GM21526 (cell line): Measurements from ENCODE around the gene NOSIP.

Experiments used
- ATAC-seq: cut with Tn5 transposase; IDR thresholded peaks from one replicate; pipeline ENCODE4 v1.9.1; 2021; ENCODE audit warnings: moderate library complexity; ENCODE audit not compliant: unreplicated experiment, low FRiP score

Gene NOSIP

DNA sequence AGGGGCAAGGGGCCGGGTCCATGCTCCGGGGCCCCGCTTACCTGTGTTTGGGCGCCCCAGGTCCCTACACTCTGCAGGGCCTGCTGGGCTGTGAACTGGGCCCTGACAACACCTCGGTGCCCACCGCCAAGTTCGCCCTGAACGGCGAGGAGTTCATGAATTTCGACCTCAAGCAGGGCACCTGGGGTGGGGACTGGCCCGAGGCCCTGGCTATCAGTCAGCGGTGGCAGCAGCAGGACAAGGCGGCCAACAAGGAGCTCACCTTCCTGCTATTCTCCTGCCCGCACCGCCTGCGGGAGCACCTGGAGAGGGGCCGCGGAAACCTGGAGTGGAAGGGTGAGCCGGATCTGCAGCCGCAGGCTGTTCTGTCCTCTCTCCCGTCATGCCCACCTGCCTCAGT lies 66.2 kb downstream of the NOSIP start:
- ATAC-seq: no peak

DNA sequence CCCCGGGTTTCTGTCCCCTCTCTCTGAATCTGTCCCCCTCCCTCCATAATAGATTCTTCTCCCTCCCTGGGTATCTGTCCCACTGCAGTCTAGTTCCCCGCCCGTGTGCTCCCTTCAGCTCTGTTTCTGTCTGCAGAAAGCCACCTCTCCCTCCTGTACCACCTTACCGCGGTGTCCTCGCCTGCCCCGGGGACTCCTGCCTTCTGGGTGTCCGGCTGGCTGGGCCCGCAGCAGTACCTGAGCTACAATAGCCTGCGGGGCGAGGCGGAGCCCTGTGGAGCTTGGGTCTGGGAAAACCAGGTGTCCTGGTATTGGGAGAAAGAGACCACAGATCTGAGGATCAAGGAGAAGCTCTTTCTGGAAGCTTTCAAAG lies 66.6 kb downstream of the NOSIP start:
- no peak for ATAC-seq

DNA sequence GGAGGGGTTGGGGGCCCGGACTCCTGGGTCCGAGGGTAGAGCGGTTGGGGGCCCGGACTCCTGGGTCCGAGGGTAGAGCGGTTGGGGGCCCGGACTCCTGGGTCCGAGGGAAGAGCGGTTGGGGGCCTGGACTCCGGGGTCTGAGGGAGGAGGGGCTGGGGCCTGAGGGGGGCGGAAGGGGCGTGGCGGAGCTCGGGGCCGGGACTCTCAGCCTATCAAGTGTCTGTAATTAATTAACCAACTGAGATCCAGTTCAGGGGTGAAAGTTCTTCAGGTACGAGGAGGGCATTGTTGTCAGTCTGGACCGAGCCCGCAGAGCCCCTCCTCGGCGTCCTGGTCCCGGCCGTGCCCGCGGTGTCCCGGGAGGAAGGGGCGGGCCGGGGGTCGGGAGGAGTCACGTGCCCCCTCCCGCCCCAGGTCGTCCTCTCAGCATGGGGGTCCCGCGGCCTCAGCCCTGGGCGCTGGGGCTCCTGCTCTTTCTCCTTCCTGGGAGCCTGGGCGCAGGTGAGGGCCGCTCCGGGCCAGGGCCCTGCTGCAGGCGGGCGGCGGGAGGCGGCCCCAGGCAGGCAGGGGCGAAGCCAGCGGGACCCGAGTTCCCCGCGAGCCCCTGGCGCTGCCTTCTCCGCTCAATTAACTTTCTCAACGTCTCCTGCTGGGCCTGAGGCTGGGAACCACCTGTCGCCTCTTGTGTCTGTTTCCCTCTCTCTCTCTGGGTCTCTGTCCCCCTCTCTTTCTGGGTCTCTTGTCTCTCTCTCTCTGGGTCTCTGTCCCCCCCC lies 67.2 kb downstream of the NOSIP start:
- no peak for ATAC-seq

DNA sequence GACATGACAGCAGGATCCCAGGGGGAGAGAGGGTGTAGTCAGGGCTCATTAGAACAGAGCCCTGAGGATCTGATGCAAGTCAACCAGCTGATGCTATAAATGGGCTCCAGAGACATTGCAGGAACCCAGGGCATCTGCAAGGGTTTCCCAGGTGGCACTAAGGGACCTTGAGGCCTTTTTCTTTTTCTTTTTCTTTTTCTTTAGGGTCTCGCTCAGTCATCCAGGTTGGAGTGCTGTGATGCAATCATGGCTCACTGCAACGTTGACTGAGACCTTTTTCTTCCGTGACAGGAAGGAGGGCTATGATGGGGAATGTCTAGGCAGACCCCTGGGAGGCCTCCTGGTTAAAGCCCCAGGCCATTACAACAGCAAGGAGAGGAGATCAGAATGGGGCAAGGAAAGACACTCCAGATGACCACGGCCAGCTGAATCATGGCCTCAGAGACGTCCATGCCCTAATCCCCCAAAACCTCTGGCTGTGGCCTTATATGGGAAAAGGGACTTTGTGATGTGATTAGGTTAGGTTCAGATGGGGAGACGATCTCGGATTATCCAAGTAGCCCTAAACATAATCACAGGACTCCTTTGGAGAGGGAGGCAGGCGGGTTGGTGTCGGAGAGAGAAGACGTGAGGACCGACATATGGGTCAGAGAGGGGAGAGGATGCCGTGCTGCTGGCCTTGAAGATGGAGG lies 72.4 kb downstream of the NOSIP start:
- ATAC-seq: no peak

DNA sequence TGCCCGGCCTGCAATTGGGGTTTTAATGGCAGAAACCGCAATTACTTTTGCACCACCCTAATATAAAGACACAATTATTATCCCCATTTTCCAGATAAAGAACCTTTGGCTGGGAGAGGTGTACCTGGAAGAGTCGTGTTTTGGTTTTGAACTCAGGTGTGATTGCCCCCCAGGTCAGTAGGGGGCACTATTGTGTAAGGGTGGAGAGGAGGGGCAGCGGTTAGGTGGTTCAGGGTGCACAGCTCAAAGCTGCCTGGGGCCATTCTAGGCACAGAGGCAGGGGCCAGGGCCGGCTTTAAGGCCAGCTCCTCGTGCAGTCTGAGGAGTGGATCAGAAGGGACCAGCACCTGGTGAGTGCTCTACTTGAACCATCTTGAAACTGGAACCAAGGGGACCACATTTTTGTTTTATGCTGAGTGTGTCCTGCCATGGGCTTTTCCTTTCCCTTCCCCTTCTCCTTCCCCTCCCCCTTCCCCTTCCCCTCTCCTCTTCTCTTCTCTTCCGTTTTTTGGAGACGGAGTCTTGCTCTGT lies 73.7 kb downstream of the NOSIP start:
- no peak for ATAC-seq
